Astrocyte of the spinal cord (primary cell): ENCODE results near the gene DCDC1.

Source experiments
- DNase-seq: peaks from one replicate; pipeline ENCODE4 v3.0.0; 2011; ENCODE audit warnings: low read depth, low spot score
- H3K4me3 ChIP-seq: 2 replicates; pipeline ENCODE4 v1.5.1; 2011; ENCODE audit warnings: low read depth, mild to moderate bottlenecking, low read length, moderate library complexity
- CTCF ChIP-seq: IDR thresholded peaks from 2 replicates; pipeline ENCODE4 v1.5.1; 2012; ENCODE audit warnings: low read depth, mild to moderate bottlenecking, low read length, inconsistent platforms
- in situ Hi-C: cut with HindIII; loops from 2 replicates; pipeline ENCODE4 v1.10.0; 2017; ENCODE audit warnings: low sequenced_read_pairs

DCDC1 gene

GRCh38 chr11:30895046-30895445 lies 474.5 kb downstream of the DCDC1 start:
- H3K4me3 ChIP-seq, result no peak overlapping the region
- TF ChIP-seq CTCF, result no peak
- in situ Hi-C loops, result no loop called here
- no peak for DNase-seq

- in situ Hi-C loops, result no loop called here
- DNase-seq, result no peak
- TF ChIP-seq CTCF, result no peak
- no peak overlapping the region for H3K4me3 ChIP-seq
Measured at GRCh38 chr11:30893318-30893717, 476.2 kb downstream of the DCDC1 start.

DNA sequence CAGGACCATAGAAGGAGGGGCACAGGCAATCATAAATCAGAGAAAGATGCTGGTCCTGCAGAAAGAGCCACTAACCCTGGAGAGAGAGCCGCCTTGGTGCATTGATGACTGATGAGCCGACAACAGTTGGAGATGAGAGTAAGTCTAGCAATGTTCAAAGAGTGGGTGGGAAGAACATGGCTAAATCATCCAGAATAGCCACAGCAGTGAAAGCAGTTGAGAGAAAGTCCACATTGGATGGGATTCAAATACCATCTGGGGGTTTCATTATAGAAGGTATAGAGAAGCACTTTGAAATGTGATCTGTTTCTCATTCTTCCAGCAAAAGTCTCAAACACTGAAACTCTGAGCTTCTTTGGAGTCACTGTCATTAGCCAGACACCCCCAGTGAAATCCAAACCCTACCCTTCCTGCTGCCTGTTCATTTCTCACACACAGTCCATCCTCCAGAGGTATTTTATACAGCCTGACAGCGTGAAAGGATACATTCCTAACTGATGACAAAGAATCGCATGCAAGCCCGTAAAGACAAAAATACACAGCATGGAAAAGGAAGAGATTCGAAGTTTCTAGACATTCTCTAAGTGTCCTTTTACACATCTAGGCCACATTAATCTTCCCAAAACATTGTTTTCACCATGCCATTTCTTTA lies 480.3 kb downstream of the DCDC1 start:
- in situ Hi-C loops, result no loop called here
- peak; percentile 38 for DNase-seq

DNA sequence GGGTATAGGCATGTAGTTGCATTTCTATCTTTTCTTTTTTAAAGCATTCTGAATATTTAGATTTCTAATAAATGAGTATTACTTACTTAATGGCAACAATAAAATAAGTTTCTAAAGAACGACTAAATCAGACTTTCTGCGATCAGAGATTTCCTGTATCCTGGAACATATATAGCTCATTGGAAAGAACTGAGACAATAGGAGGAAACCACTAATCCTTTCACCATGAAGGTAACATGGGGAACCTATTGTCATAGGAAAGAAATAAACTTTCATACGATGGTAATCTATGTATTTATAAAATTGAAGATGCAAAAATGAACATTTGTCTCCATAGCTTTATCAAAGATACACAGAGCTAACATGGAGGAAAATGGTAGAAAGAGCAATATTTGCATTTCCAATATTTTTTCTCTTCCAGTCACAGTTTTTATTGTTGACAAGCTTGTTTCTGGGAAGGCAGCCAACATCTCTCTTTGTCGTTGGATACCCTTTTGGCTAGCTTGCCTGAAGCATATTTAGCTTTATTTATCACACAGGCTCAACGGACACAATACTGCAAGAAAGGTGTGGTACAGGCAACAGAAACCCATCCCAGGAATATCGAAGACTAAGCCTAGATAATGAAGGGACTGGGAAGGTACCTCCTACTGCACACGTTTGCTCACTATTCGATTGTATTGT lies 490.1 kb downstream of the DCDC1 start:
- no peak overlapping the region for H3K4me3 ChIP-seq
- no peak for DNase-seq
- TF ChIP-seq CTCF, result no peak
- in situ Hi-C loops, result no loop called here

More for the DNA sequence above, 480.3 kb downstream of the DCDC1 start:
- no peak for TF ChIP-seq CTCF
- H3K4me3 ChIP-seq, result no peak overlapping the region

DNA sequence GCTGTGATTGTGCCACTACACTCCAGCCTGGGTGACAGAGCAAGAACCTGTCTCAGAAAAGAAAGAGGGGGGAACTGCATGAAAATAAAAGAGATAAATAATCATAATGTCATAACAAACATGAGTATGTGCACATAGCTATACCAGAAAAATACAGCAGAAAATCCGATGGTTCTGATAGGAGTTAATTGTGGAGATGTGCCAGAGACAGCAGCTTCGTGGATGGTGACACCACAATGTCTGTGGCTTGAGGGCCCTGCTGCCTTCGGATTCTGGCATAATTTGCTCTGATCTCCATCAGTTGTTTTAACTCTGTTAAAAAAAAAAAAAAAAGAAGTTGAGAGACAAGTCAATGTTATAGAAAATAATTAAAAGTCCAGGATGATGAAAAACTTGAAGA lies 491.1 kb downstream of the DCDC1 start:
- no peak overlapping the region for H3K4me3 ChIP-seq
- no peak for DNase-seq
- TF ChIP-seq CTCF, result no peak
- in situ Hi-C loops, result no loop called here

DNA sequence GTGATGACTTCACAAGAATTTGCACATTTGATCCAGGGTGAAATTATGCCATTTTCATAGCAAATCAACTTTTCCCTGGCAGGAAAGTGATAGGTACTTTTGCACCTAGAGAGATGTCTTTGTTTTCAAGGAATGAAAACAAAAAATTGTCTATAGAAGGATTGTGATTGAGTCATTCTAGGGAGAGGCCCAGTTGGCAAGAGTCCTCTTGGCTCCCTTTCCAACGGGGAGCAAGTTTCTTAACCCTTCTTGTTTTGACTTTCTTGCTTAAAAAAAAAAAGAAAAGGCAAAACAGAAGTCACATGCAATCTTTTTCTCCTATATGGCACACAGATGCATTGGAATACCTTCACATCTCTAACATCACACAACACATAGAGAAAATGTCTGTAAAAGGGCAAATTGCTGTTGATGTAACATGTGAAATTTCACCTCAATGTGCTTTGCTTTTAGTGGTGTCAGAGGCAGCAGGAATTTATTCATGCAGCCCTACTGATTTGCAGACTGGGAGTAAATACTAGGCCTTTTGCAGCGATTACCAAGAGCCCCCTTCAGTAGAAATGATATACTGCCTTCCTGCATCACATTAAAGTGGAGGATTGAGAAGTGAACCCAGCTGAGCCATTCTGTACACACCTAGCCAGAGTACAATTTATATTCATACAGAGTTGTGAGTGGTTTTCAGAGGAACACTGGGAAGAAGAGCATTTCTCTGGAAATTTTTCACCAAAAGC lies 492.7 kb downstream of the DCDC1 start:
- no peak for DNase-seq
- TF ChIP-seq CTCF, result no peak
- no peak overlapping the region for H3K4me3 ChIP-seq
- in situ Hi-C loops, result no loop called here
